Esophagus squamous epithelium (tissue), 4 donors: ENCODE data around the gene MRPS10.
A peak's percentile ranks its signal among the peaks of the same experiment; 100 is the strongest.

Experiments used
- CTCF ChIP-seq, 6 experiments: fragments of 450-650 bp in 4 of 6; fragments of 200-600 bp in 2 of 6; sonication (generic) in 2 of 6; IDR thresholded peaks; one replicate each; pipeline ENCODE4 v1.5.1; 2016 to 2019; ENCODE audit warnings: antibody characterized with exemption in 6 of 6, mild to moderate bottlenecking in 4 of 6, moderate library complexity in 4 of 6
- POLR2A ChIP-seq, 4 donors: fragments of 450-650 bp; IDR thresholded peaks; one replicate each; pipeline ENCODE4 v1.6.1; 2017; ENCODE audit warnings: antibody characterized with exemption in 4 of 4, mild to moderate bottlenecking in 4 of 4, moderate library complexity in 3 of 4

- TF ChIP-seq CTCF (IDR thresholded peaks at IDR 0.05) (no peak), POLR2A (IDR thresholded peaks at IDR 0.05) (peak in 3 of 4 donors; percentile 28 to 81 (median 70))
Observed at GRCh38 chr6:42217519-42218367, at the start of gene MRPS10.
